ENCODE measurements around the gene GLOD5. TPM values are rescaled to one million over a fixed set of nuclear protein-coding genes. Genes with fewer than 3 reads are reported as not detected.

The GLOD5 gene
- total RNA-seq, 1 experiment from 2014 or later, result not detected

DNA sequence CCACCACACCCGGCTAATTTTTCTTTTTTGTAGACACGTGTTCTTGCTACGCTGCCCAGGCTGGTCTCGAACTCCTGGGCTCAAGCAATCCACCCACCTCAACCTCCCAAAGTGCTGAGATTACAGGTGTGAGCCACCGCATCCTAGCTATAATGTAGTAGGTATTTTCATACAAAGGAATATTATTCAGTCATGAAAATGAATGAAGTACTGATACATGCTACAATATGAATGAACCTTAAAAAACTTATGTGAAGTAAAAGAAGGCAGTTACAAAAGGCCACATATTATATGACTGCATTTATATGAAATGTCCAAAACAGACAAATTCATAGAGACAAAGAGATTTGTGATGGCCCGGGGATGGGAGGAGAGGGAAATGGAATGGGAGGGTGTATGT, 20.2 kb downstream of the GLOD5 start:
- no peak overlapping the region for H3K23ac ChIP-seq (ENCODE audit: insufficient read length, low read depth, low read length)
- no peaks in the 10 kb centered on the region for H3K27me3 ChIP-seq (ENCODE audit: insufficient read depth, low read length)
- H3K4me3 Mint-ChIP-seq, result no peak overlapping the region
- H3K14ac ChIP-seq (ENCODE audit: insufficient read depth, low read length), result no peak overlapping the region
- H3K18ac ChIP-seq (ENCODE audit: insufficient read length, low read depth, low read length), result no peak overlapping the region
- no peak for DNase-seq
- H3K9ac ChIP-seq (ENCODE audit: extremely low read depth, insufficient read length, low read length), result no peak overlapping the region
- H2BK120ac ChIP-seq (ENCODE audit: low read depth, low read length, poor library complexity, severe bottlenecking), result no peak overlapping the region
- H3K56ac ChIP-seq (ENCODE audit: insufficient read length, low read depth, low read length), result no peak overlapping the region
- no peaks in the 10 kb centered on the region for H3K23me2 ChIP-seq (ENCODE audit: insufficient read length, low read depth, low read length, poor library complexity, severe bottlenecking)
- H3T11ph ChIP-seq (ENCODE audit: low read length), result no peak overlapping the region
- peaks cover 2 to 3% of the 10 kb centered on the region in 2 experiments; a peak in 1 of 4 replicates for H3K4me1 Mint-ChIP-seq
- no peak overlapping the region for H4K91ac ChIP-seq (ENCODE audit: insufficient read length, low read depth, low read length)
- no peak overlapping the region for H3K4ac ChIP-seq (ENCODE audit: low read depth, low read length)
- H3K9me3 ChIP-seq (ENCODE audit: control insufficient read depth, low read depth, low read length), result peaks cover 9% of the 10 kb centered on the region
- TF ChIP-seq, protein P1, sequence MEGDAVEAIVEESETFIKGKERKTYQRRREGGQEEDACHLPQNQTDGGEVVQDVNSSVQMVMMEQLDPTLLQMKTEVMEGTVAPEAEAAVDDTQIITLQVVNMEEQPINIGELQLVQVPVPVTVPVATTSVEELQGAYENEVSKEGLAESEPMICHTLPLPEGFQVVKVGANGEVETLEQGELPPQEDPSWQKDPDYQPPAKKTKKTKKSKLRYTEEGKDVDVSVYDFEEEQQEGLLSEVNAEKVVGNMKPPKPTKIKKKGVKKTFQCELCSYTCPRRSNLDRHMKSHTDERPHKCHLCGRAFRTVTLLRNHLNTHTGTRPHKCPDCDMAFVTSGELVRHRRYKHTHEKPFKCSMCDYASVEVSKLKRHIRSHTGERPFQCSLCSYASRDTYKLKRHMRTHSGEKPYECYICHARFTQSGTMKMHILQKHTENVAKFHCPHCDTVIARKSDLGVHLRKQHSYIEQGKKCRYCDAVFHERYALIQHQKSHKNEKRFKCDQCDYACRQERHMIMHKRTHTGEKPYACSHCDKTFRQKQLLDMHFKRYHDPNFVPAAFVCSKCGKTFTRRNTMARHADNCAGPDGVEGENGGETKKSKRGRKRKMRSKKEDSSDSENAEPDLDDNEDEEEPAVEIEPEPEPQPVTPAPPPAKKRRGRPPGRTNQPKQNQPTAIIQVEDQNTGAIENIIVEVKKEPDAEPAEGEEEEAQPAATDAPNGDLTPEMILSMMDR (conservative IDR thresholded peaks at IDR 0.05), result no peak
- no peak overlapping the region for H2AFZ ChIP-seq (ENCODE audit: low read length)
- no peak overlapping the region for H2BK20ac ChIP-seq (ENCODE audit: low read depth, low read length, poor library complexity, severe bottlenecking)
- H4K5ac ChIP-seq (ENCODE audit: insufficient read length, low read depth, low read length), result no peak overlapping the region
- no peak overlapping the region for H2BK15ac ChIP-seq (ENCODE audit: low read depth, low read length)
- H4K8ac ChIP-seq (replicated peaks; ENCODE audit: insufficient read length, low read depth, low read length), result no peak overlapping the region
- H3K4me1 ChIP-seq (ENCODE audit: insufficient read depth, low read length), result no peaks in the 10 kb centered on the region
- H3K4me2 ChIP-seq (ENCODE audit: insufficient read depth, insufficient read length, low read length), result no peak overlapping the region
- WGBS (ENCODE audit: extremely low coverage, insufficient read length, low lambda C conversion rate), result 100% methylated on average over 1 of the region's 6 CpGs
- H3K79me1 ChIP-seq (ENCODE audit: insufficient read depth, low read depth, low read length, poor library complexity, severe bottlenecking), result no peaks in the 10 kb centered on the region
- no peak overlapping the region for H3K27ac Mint-ChIP-seq
- no peak overlapping the region for H2AK5ac ChIP-seq (ENCODE audit: insufficient read length, low read length)
- no peak overlapping the region for H2BK12ac ChIP-seq (ENCODE audit: insufficient read length, low read depth, low read length)
- peaks cover 53 to 78% of the 10 kb centered on the region in 2 experiments for H3K9me3 Mint-ChIP-seq
- H3K27ac ChIP-seq (ENCODE audit: insufficient read length, low read depth, low read length), result no peak overlapping the region
- peaks cover 0 to 3% (median 2%) of the 10 kb centered on the region in 3 experiments; a peak in 3 of 7 replicates for H3K36me3 Mint-ChIP-seq (ENCODE audit: insufficient read depth in 1 of 3, low read depth in 3 of 3)
- no peaks in the 10 kb centered on the region for H4K20me1 ChIP-seq (ENCODE audit: control insufficient read depth, insufficient read depth, insufficient read length)
- H2BK5ac ChIP-seq (ENCODE audit: insufficient read length, low read length), result no peak overlapping the region
- peaks cover 9% of the 10 kb centered on the region for H3K27me3 Mint-ChIP-seq (ENCODE audit: low read depth)
- H3K79me2 ChIP-seq (ENCODE audit: insufficient read depth, low read length), result no peaks in the 10 kb centered on the region

Measured in H9 (cell line).